HepG2 (cell line): ENCODE data around the gene SBK3. TPM values are rescaled to one million over a fixed set of nuclear protein-coding genes. Genes with fewer than 3 reads are reported as not detected.

Experiments used
- ARID4A ChIP-seq: sonication (generic); formaldehyde crosslinking; IDR thresholded peaks from 2 replicates; pipeline ENCODE4 v1.5.0; 2020; ENCODE audit warnings: mild to moderate bottlenecking, missing genetic modification reagents, borderline replicate concordance
- IKZF5 ChIP-seq: IDR thresholded peaks from 2 replicates; pipeline ENCODE4 v1.6.1; 2018; ENCODE audit warnings: missing genetic modification reagents, mild to moderate bottlenecking, missing compliant biosample characterization
- KLF11 ChIP-seq: IDR thresholded peaks from 2 replicates; pipeline ENCODE4 v1.6.1; 2016; ENCODE audit warnings: missing compliant biosample characterization
- MIER3 ChIP-seq: IDR thresholded peaks from 2 replicates; pipeline ENCODE4 v1.6.1; 2016; ENCODE audit warnings: missing compliant biosample characterization, borderline replicate concordance
- MIXL1 ChIP-seq: IDR thresholded peaks from 2 replicates; pipeline ENCODE4 v1.6.1; 2016
- NR1H2 ChIP-seq: sonication (generic); formaldehyde crosslinking; IDR thresholded peaks from 2 replicates; pipeline ENCODE4 v1.8.1; 2022; ENCODE audit warnings: low read depth, missing genetic modification reagents, borderline replicate concordance
- NRL ChIP-seq: sonication (generic); formaldehyde crosslinking; IDR thresholded peaks from 2 replicates; pipeline ENCODE4 v1.5.0; 2020; ENCODE audit warnings: missing genetic modification reagents, mild to moderate bottlenecking, moderate library complexity, borderline replicate concordance
- PCBP1 ChIP-seq: fragments of 200-400 bp; formaldehyde crosslinking; IDR thresholded peaks from 2 replicates; pipeline ENCODE4 v1.6.1; 2017; ENCODE audit warnings: mild to moderate bottlenecking, low read depth, low read length, borderline replicate concordance
- SAP130 ChIP-seq: IDR thresholded peaks from 2 replicates; pipeline ENCODE4 v1.6.1; 2016; ENCODE audit warnings: low read depth
- ZBTB33 ChIP-seq: sonication (generic); formaldehyde crosslinking; IDR thresholded peaks from 2 replicates; pipeline ENCODE4 v1.4.0; 2020; ENCODE audit warnings: missing genetic modification reagents
- ZNF317 ChIP-seq: sonication (generic); formaldehyde crosslinking; IDR thresholded peaks from 2 replicates; pipeline ENCODE4 v1.5.0; 2020; ENCODE audit warnings: mild to moderate bottlenecking, missing genetic modification reagents
- ZNF331 ChIP-seq: sonication (generic); formaldehyde crosslinking; IDR thresholded peaks from 2 replicates; pipeline ENCODE4 v1.4.0; 2020; ENCODE audit warnings: missing genetic modification reagents
- ZNF556 ChIP-seq: sonication (generic); formaldehyde crosslinking; IDR thresholded peaks from 2 replicates; pipeline ENCODE4 v1.4.0; 2020; ENCODE audit warnings: mild to moderate bottlenecking, missing genetic modification reagents, borderline replicate concordance
- polyA plus RNA-seq, 8 experiments: library from polyadenylated mRNA; depleted of rRNA in 3 of 8; stranded (reverse) in 7 of 8; unstranded in 1 of 8; fragments of >200 nt; fragmentation: Illumina TruSeq in 4 of 8; extraction: Trizol in 4 of 8; gene quantifications; 2 replicates each; pipeline versions ENCODE4 v1.2.1 to v1.2.3, GENCODE V29; 2011 to 2016; ENCODE audit warnings: low read depth in 4 of 8, missing spikeins in 1 of 8, mixed read lengths in 1 of 8; ENCODE audit not compliant: insufficient read depth in 1 of 8
- total RNA-seq, 5 experiments: library from RNA; depleted of rRNA; stranded (reverse); fragments of >200 nt; fragmentation: Illumina TruSeq; extraction: Trizol; gene quantifications; 2 replicates each; pipeline ENCODE4 v1.2.3, GENCODE V29; 2016; ENCODE audit warnings: low read depth in 1 of 5
- TF ChIP-seq, protein P1 (sequence below): sonication (generic); formaldehyde crosslinking; IDR thresholded peaks from 2 replicates; pipeline ENCODE4 v1.5.1; 2020; ENCODE audit warnings: mild to moderate bottlenecking, missing genetic modification reagents, moderate library complexity
- TF ChIP-seq, protein P2 (sequence below): IDR thresholded peaks from 2 replicates; pipeline ENCODE4 v1.6.1; 2016; ENCODE audit warnings: mild to moderate bottlenecking

The SBK3 gene
- total and polyA plus RNA-seq, 2 of the 13 experiments (the other 11 are each of a cell fraction or from before 2014, with no cell fraction given), result 0.66 to 0.77 TPM

DNA sequence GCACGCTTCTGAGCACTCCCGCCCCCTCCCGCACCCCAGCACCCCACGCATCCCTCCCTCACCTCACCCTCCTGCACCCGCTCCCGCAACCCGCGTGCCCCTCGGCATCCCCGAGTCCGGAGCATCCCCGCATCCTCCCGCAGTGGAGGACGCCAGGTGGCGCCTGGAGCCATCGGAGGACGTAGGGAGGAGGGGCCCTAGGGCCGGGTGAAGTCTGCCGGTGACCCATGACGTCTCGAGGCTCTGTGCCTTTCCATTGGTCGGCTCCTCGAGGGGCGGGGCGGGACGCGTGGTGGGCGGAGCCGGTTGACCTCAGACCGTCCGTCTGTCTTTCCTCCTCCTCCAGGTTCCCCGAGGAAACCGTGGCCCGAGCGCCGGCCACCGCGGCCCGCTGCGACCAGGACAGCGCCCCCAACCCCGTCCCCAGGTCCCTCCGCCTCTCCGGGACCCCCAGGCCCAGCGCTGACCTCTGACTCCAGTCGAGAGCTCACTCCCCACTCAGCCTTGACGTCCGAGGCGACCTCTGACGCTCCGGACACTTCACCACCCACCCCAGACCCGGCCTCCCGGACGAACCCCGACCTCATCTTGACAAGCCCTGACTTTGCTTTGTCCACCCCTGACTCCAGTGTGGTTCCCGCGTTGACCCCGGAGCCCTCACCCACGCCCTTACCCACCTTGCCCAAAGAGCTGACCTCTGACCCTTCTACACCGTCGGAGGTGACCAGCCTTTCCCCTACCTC, 28.3 kb downstream of the SBK3 start (continued):
- peak; percentile 62; the same call in 1 of the 2 replicates for TF ChIP-seq ARID4A (CRISPR knock-in tag)
- peak; percentile 29; the same call in 1 of the 2 replicates for TF ChIP-seq IKZF5 (CRISPR knock-in tag)
- TF ChIP-seq ZNF317 (CRISPR knock-in tag), result peak; percentile 70
- 0 out of 2 replicates have a peak, but pooled peaks have one; percentile 19 for TF ChIP-seq ZBTB33 (CRISPR knock-in tag)
- peak; percentile 44; the same call in 1 of the 2 replicates for TF ChIP-seq ZNF331 (CRISPR knock-in tag)
- peak; percentile 80; the same call in 1 of the 2 replicates for TF ChIP-seq MIER3 (CRISPR knock-in tag)
- peak; percentile 53 for TF ChIP-seq SAP130 (CRISPR knock-in tag)
- TF ChIP-seq KLF11 (CRISPR knock-in tag), result 0 out of 2 replicates have a peak, but pooled peaks have one; percentile 38
- TF ChIP-seq NR1H2 (CRISPR knock-in tag), result no peak
- TF ChIP-seq PCBP1, result no peak
- peak; percentile 13; the same call in 1 of the 2 replicates for TF ChIP-seq NRL (CRISPR knock-in tag)
- TF ChIP-seq, protein P1, sequence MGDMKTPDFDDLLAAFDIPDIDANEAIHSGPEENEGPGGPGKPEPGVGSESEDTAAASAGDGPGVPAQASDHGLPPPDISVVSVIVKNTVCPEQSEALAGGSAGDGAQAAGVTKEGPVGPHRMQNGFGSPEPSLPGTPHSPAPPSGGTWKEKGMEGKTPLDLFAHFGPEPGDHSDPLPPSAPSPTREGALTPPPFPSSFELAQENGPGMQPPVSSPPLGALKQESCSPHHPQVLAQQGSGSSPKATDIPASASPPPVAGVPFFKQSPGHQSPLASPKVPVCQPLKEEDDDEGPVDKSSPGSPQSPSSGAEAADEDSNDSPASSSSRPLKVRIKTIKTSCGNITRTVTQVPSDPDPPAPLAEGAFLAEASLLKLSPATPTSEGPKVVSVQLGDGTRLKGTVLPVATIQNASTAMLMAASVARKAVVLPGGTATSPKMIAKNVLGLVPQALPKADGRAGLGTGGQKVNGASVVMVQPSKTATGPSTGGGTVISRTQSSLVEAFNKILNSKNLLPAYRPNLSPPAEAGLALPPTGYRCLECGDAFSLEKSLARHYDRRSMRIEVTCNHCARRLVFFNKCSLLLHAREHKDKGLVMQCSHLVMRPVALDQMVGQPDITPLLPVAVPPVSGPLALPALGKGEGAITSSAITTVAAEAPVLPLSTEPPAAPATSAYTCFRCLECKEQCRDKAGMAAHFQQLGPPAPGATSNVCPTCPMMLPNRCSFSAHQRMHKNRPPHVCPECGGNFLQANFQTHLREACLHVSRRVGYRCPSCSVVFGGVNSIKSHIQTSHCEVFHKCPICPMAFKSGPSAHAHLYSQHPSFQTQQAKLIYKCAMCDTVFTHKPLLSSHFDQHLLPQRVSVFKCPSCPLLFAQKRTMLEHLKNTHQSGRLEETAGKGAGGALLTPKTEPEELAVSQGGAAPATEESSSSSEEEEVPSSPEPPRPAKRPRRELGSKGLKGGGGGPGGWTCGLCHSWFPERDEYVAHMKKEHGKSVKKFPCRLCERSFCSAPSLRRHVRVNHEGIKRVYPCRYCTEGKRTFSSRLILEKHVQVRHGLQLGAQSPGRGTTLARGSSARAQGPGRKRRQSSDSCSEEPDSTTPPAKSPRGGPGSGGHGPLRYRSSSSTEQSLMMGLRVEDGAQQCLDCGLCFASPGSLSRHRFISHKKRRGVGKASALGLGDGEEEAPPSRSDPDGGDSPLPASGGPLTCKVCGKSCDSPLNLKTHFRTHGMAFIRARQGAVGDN (CRISPR knock-in tag), result peak; percentile 67
- no peak for TF ChIP-seq ZNF556
- TF ChIP-seq, protein P2, sequence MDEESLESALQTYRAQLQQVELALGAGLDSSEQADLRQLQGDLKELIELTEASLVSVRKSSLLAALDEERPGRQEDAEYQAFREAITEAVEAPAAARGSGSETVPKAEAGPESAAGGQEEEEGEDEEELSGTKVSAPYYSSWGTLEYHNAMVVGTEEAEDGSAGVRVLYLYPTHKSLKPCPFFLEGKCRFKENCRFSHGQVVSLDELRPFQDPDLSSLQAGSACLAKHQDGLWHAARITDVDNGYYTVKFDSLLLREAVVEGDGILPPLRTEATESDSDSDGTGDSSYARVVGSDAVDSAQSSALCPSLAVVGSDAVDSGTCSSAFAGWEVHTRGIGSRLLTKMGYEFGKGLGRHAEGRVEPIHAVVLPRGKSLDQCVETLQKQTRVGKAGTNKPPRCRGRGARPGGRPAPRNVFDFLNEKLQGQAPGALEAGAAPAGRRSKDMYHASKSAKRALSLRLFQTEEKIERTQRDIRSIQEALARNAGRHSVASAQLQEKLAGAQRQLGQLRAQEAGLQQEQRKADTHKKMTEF, result peak; percentile 60; the same call in 1 of the 2 replicates
- peak; percentile 21; the same call in 1 of the 2 replicates for TF ChIP-seq MIXL1 (CRISPR knock-in tag)
